DMS 273 treated with DMSO at 0.1 percent for 48 hours (cell line): Measurements from ENCODE around the gene P2RX1.
"Not testable (repeated sequence)": the region's sequence is repeated elsewhere in the genome, so short reads cannot be mapped to it uniquely, and the experiment has no call there.

Experiments used
- DNase-seq: peaks from one replicate; lab custom pipeline; 2025; lab: John Stamatoyannopoulos, UW

P2RX1 gene

GRCh38 chr17:3857261-3858105 is 58.8 kb downstream of the P2RX1 start:
- DNase-seq: no peak

- DNase-seq: not testable (repeated sequence)
Observed at GRCh38 chr17:3854204-3854603, 62.1 kb downstream of the P2RX1 start.

GRCh38 chr17:3852561-3852960 is 63.7 kb downstream of the P2RX1 start:
- DNase-seq: no peak

DNA sequence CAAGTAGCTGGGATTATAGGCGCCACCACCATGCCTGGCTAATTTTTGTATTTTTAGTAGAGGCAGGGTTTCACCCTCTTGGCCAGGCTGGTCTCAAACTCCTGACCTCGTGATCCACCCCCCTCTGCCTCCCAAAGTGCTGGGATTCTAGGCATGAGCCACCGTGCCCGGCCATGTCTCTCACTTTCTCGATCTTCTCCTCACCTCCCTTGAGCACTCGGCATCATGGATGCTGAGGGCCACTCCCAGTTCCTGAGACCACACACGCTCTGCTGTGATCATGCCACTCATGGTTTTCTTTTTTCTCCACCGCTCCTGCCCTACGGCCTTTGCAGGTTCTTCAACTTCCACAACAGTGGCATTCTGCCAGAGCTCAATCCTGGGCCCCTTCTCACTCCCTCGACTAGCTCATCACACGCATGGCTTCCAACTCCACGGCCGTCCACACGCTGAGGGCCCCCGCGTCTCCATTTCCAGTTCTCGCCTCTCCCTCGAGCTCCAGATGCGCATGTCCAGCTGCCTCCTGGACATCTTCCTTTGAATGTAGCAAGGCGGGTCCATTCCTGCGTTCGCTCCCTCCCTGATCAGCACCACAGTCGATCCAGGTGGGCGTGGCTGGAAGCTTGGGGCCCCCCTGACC is 64.7 kb downstream of the P2RX1 start:
- no peak for DNase-seq

GRCh38 chr17:3848229-3848835 is 67.9 kb downstream of the P2RX1 start:
- DNase-seq: no peak

GRCh38 chr17:3847165-3847670 is 69.0 kb downstream of the P2RX1 start:
- no peak for DNase-seq
